ENCODE data around the gene RNF149.

Gene RNF149

DNA sequence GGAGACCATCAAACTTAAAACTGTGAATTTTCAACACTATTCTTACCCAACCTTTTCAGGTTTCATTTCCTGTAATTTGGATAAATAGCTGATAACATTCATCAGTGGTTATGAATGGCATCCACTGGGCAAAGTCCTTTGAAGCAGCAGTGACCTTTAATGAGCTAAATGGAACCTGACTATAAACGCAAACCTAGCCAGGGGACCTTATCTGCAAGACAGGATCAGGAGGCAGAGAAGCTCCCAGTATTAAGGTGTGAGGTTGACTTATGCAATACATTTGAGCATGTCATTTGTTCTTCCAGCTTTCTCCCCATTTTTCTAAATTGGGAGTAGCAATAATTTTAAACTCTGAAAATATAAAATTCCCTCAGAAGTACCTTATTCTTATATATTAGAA lies 40.4 kb upstream of the RNF149 start:
- Histone ChIP-seq H3K9ac (ENCODE audit: low read length in 2 of 2) (no peak overlapping the region), H3K27me3 (ENCODE audit: control insufficient read depth in 1 of 2, insufficient read depth in 2 of 2, low read length in 2 of 2) (peaks cover 0 to 2% of the 10 kb centered on the region in 2 donors), H3K4me3 (ENCODE audit: low read length in 2 of 2) (no peak overlapping the region), H3K9me3 (ENCODE audit: control insufficient read depth in 2 of 2, low read length in 2 of 2) (no peaks in the 10 kb centered on the region), H3K27ac (ENCODE audit: low read length) (no peak overlapping the region), H3K4me1 (ENCODE audit: control insufficient read depth, insufficient read depth, low read length) (no peaks in the 10 kb centered on the region), H3K36me3 (ENCODE audit: control insufficient read depth in 2 of 2, insufficient read depth in 2 of 2, low read length in 2 of 2) (no peaks in the 10 kb centered on the region)

DNA sequence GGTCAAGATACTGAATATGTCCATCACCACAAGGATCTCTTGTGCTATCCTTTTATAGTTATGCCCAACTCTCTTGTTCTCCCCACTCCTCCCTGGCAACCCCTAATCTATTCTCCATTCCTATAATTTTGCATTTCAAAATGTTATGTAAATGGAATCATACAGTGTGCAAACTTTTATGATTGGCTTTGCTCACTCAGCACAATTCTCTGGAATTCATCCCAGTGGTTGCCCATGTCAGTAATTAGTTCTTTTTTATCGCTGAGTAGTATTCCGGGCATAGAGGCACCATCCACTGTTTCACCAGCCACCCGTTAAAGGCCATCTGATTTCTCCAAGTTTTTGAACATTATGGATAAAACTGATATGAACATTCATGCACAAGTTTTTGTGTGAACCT lies 38.4 kb upstream of the RNF149 start:
- H3K4me1 ChIP-seq (ENCODE audit: control insufficient read depth, insufficient read depth, low read length): no peaks in the 10 kb centered on the region
- no peaks in the 10 kb centered on the region for H3K36me3 ChIP-seq (ENCODE audit: control insufficient read depth in 2 of 2, insufficient read depth in 2 of 2, low read length in 2 of 2)
- H3K4me3 ChIP-seq (ENCODE audit: low read length in 2 of 2): no peak overlapping the region
- H3K27me3 ChIP-seq (ENCODE audit: control insufficient read depth in 1 of 2, insufficient read depth in 2 of 2, low read length in 2 of 2): peaks cover 0 to 2% of the 10 kb centered on the region in 2 donors
- H3K27ac ChIP-seq (ENCODE audit: low read length): no peak overlapping the region
- H3K9me3 ChIP-seq (ENCODE audit: control insufficient read depth in 2 of 2, low read length in 2 of 2): no peaks in the 10 kb centered on the region
- no peak overlapping the region for H3K9ac ChIP-seq (ENCODE audit: low read length in 2 of 2)

DNA sequence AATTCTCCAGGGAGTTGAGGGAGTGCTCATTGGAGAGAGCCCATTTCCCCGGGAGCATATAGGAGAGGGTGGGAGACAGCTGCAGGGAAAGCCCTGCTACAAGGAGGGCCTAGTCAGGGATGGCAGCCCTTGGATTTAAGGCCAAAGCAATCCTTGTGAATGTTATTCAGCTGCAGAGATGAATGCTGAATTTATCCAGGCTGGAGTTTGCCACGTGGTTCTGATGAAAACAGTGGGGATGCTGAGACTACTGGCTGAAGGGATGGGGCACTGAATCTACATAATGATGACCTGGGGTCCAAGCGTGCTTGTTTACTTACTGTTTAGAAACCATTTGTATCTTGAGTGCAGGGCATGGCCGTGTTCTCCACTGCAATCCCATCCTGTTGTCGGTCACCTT lies 35.6 kb upstream of the RNF149 start:
- Histone ChIP-seq H3K4me3 (ENCODE audit: low read length in 2 of 2) (no peak overlapping the region), H3K9me3 (ENCODE audit: control insufficient read depth in 2 of 2, low read length in 2 of 2) (no peaks in the 10 kb centered on the region), H3K36me3 (ENCODE audit: control insufficient read depth in 2 of 2, insufficient read depth in 2 of 2, low read length in 2 of 2) (no peaks in the 10 kb centered on the region), H3K27ac (ENCODE audit: low read length) (no peak overlapping the region), H3K4me1 (ENCODE audit: control insufficient read depth, insufficient read depth, low read length) (no peaks in the 10 kb centered on the region), H3K9ac (ENCODE audit: low read length in 2 of 2) (no peak overlapping the region), H3K27me3 (ENCODE audit: control insufficient read depth in 1 of 2, insufficient read depth in 2 of 2, low read length in 2 of 2) (no peaks in the 10 kb centered on the region)

DNA sequence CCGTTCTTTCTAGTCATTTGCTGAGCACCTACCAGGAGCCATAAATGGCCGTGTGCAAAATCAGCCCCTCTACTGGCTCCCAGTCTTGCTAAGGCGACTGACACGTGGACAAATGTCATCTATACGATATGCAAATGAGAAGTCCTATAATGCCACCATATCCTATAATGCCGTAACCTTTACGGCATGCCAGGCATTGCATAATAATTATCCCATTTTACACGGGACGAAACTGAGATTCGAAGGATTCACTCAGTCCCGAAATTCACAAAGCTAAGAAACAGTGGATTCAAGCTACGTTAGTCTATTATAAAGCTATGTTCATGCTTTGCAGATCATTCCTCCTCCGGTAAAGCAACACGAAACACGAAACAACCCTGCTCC lies 34.1 kb upstream of the RNF149 start:
- H3K4me1 ChIP-seq (ENCODE audit: control insufficient read depth, insufficient read depth, low read length): no peaks in the 10 kb centered on the region
- no peaks in the 10 kb centered on the region for H3K36me3 ChIP-seq (ENCODE audit: control insufficient read depth in 2 of 2, insufficient read depth in 2 of 2, low read length in 2 of 2)
- H3K9ac ChIP-seq (ENCODE audit: low read length in 2 of 2): no peak overlapping the region
- H3K4me3 ChIP-seq (ENCODE audit: low read length in 2 of 2): no peak overlapping the region
- no peaks in the 10 kb centered on the region for H3K9me3 ChIP-seq (ENCODE audit: control insufficient read depth in 2 of 2, low read length in 2 of 2)
- no peak overlapping the region for H3K27ac ChIP-seq (ENCODE audit: low read length)
- H3K27me3 ChIP-seq (ENCODE audit: control insufficient read depth in 1 of 2, insufficient read depth in 2 of 2, low read length in 2 of 2): no peaks in the 10 kb centered on the region

DNA sequence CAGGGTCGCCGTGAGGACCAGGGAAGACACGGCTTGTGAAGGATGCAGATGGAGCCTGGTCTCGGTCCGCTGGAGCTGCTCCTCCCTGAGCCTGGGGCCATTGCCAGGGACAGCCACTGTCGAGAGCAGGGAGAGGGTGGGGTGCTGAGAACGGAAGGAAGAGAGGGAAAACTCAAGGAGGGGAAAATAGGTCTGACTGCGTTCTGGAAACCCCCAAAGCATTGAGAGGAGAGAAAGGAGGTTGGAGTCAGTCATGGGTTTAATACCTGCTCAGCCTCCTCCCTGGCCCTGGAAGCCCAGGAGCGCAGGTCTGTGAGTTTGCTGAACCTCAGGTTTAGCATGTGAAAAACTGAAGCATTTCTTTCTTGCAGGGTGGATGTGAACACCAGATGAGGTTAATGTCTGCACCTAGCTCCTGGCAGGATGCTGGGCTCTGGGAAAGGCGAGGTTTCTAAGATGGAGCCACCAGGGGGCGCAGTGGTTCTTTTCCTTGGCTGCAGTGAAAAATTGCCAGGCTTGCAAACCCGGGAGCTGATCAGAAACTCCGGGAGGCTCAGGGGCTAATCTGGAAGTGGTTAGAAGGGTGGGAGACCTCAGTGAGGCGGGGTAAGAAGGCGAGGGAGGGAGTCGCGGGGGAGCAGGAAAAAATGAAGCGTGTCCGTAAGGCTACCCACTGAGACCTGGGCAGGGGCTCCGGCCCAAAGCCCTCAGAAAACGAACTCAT lies 33.6 kb upstream of the RNF149 start:
- no peak overlapping the region for H3K4me3 ChIP-seq (ENCODE audit: low read length in 2 of 2)
- H3K27me3 ChIP-seq (ENCODE audit: control insufficient read depth in 1 of 2, insufficient read depth in 2 of 2, low read length in 2 of 2): no peaks in the 10 kb centered on the region
- no peaks in the 10 kb centered on the region for H3K9me3 ChIP-seq (ENCODE audit: control insufficient read depth in 2 of 2, low read length in 2 of 2)
- no peaks in the 10 kb centered on the region for H3K36me3 ChIP-seq (ENCODE audit: control insufficient read depth in 2 of 2, insufficient read depth in 2 of 2, low read length in 2 of 2)
- no peak overlapping the region for H3K27ac ChIP-seq (ENCODE audit: low read length)
- no peaks in the 10 kb centered on the region for H3K4me1 ChIP-seq (ENCODE audit: control insufficient read depth, insufficient read depth, low read length)
- no peak overlapping the region for H3K9ac ChIP-seq (ENCODE audit: low read length in 2 of 2)

DNA sequence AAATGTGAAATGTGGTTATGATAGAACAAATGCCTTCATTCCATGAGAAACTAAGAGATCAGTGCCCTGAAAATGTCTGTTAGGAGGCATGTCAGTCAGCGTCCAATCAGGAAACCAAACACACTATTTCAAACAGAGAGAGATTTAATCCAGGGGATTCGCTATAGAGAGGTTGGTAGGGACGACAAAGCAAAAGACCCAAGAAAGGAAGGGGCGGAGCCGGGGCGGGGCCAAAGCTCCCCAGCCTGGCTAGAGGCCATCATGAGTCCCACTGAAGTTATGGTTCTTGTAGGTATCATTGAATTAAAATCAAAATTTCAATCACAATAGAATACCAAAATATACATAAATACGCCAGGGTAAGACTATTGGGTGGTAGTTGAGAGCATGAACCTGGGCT lies 32.9 kb upstream of the RNF149 start:
- no peak overlapping the region for H3K9ac ChIP-seq (ENCODE audit: low read length in 2 of 2)
- no peak overlapping the region for H3K4me3 ChIP-seq (ENCODE audit: low read length in 2 of 2)

DNA sequence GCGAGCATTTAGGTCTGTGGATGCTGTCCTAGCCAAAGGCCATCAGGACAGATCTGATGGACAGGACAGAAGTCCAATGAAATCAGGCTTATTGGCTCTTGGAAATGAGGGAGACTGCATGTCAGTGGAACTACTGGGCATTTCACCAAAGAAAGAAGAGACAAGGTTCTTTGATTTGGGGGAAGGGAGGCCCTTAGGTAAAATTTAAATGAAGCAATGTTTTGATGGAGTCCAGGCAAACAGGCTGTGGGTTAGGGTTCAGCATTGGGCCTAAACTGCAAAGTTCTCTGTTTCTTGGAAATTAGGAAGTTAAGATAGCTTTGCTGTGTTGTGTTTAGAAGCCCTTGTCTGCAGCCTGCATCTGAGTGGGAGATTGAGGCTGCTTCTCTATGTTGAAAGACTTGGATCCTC lies 31.6 kb upstream of the RNF149 start:
- Histone ChIP-seq H3K4me3 (ENCODE audit: low read length in 2 of 2) (no peak overlapping the region), H3K36me3 (ENCODE audit: control insufficient read depth in 2 of 2, insufficient read depth in 2 of 2, low read length in 2 of 2) (no peaks in the 10 kb centered on the region), H3K9ac (ENCODE audit: low read length in 2 of 2) (no peak overlapping the region), H3K27me3 (ENCODE audit: control insufficient read depth in 1 of 2, insufficient read depth in 2 of 2, low read length in 2 of 2) (no peaks in the 10 kb centered on the region), H3K27ac (ENCODE audit: low read length) (no peak overlapping the region), H3K9me3 (ENCODE audit: control insufficient read depth in 2 of 2, low read length in 2 of 2) (no peaks in the 10 kb centered on the region), H3K4me1 (ENCODE audit: control insufficient read depth, insufficient read depth, low read length) (no peaks in the 10 kb centered on the region)

More for the DNA sequence above, 32.9 kb upstream of the RNF149 start:
- Histone ChIP-seq H3K9me3 (ENCODE audit: control insufficient read depth in 2 of 2, low read length in 2 of 2) (no peaks in the 10 kb centered on the region), H3K27ac (ENCODE audit: low read length) (no peak overlapping the region), H3K27me3 (ENCODE audit: control insufficient read depth in 1 of 2, insufficient read depth in 2 of 2, low read length in 2 of 2) (no peaks in the 10 kb centered on the region), H3K36me3 (ENCODE audit: control insufficient read depth in 2 of 2, insufficient read depth in 2 of 2, low read length in 2 of 2) (no peaks in the 10 kb centered on the region), H3K4me1 (ENCODE audit: control insufficient read depth, insufficient read depth, low read length) (no peaks in the 10 kb centered on the region)

DNA sequence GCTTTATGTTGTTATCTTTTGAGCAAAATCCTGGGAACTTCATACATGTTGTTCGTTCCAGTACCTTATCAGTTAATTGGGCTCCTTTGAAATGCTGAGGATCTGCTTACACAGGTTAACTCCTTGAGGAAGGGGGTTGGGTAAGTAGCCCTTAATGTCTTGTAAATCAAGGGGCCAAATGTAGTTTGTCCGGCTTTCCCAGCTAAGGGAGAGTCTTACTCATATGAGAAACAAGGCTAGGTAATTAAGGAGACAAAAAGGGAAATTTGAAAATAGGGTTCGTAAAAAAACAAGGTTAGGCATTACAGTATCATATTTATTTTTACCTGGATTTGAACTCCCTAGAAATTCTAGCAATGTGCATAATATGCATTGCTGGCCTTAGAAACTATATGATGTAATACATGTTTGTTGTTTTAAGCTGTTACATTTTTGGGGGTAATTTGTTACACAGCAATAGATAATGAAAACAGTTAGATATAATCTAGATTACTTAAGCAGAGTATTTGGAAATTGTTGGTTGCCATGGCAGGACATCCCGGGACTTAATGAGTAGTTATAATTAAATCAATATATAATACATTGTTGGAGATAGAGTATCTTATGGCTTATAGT lies 30.9 kb upstream of the RNF149 start:
- Histone ChIP-seq H3K4me3 (ENCODE audit: low read length in 2 of 2) (no peak overlapping the region), H3K36me3 (ENCODE audit: control insufficient read depth in 2 of 2, insufficient read depth in 2 of 2, low read length in 2 of 2) (no peaks in the 10 kb centered on the region), H3K9me3 (ENCODE audit: control insufficient read depth in 2 of 2, low read length in 2 of 2) (no peaks in the 10 kb centered on the region), H3K27me3 (ENCODE audit: control insufficient read depth in 1 of 2, insufficient read depth in 2 of 2, low read length in 2 of 2) (no peaks in the 10 kb centered on the region), H3K27ac (ENCODE audit: low read length) (no peak overlapping the region), H3K4me1 (ENCODE audit: control insufficient read depth, insufficient read depth, low read length) (no peaks in the 10 kb centered on the region), H3K9ac (ENCODE audit: low read length in 2 of 2) (no peak overlapping the region)

DNA sequence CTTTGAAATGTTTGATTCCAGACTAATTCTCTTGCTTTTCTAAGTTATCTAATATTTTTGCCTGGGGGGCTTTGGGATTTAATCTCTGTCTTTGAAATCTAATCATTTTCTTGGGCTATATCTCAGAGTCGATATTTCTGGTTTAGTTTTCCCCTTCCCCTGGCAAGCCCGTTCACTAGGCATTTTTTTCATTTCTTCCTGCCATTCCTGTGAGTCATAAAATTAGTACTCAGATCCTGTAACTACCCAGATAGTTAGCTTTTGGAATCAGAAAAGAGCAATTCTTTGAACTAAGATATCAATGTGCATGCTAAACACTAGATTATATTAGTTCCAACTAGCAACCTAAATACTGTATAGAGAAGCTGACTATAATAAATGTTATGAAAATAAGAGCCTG lies 29.4 kb upstream of the RNF149 start:
- H3K36me3 ChIP-seq (ENCODE audit: control insufficient read depth in 2 of 2, insufficient read depth in 2 of 2, low read length in 2 of 2): no peaks in the 10 kb centered on the region
- H3K27me3 ChIP-seq (ENCODE audit: control insufficient read depth in 1 of 2, insufficient read depth in 2 of 2, low read length in 2 of 2): no peaks in the 10 kb centered on the region
- H3K9me3 ChIP-seq (ENCODE audit: control insufficient read depth in 2 of 2, low read length in 2 of 2): no peaks in the 10 kb centered on the region
- H3K27ac ChIP-seq (ENCODE audit: low read length): no peak overlapping the region
- no peak overlapping the region for H3K4me3 ChIP-seq (ENCODE audit: low read length in 2 of 2)
- H3K4me1 ChIP-seq (ENCODE audit: control insufficient read depth, insufficient read depth, low read length): no peaks in the 10 kb centered on the region
- no peak overlapping the region for H3K9ac ChIP-seq (ENCODE audit: low read length in 2 of 2)

DNA sequence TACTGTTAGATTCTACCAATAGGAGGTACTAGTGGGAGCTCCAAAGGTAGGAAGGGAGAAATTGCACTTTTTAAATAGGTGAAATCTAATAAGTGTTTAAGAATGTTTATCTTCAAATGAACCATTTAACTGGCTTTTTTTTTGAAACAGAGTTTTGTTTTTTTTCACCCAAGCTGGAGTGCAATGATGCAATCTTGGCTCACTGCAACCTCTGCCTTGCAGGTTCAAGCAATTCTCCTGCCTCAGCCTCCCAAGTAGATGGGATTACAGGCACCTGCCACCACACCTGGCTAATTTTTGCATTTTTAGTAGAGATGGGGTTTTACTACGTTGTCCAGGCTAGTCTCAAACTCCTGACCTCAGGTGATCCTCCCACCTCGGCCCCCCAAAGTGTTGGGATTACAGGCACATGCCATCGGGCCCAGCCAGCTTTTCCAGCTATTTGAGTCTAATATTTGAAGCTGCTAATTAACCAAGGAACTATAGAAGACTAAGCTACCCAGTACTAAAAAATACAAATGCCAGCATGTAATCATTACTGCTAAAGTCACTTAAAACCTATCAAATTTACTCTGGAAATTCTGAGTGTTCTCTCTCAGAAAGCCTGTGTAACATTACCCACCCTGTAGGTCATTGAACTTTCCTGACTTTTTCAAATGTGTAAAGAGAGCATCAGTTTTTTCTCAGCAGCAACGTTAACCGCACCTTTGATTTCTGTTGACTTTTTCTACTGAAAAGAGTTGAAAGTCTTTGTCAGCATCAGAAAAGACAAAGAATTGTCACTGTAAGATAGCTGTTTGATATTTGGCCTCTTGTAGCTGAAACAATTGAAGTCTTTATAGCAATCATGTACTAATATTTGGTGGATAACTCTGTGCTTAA lies 24.6 kb upstream of the RNF149 start:
- Histone ChIP-seq H3K27ac (ENCODE audit: low read length) (no peak overlapping the region), H3K4me3 (ENCODE audit: low read length in 2 of 2) (no peak overlapping the region), H3K4me1 (ENCODE audit: control insufficient read depth, insufficient read depth, low read length) (no peaks in the 10 kb centered on the region), H3K27me3 (ENCODE audit: control insufficient read depth in 1 of 2, insufficient read depth in 2 of 2, low read length in 2 of 2) (no peaks in the 10 kb centered on the region), H3K36me3 (ENCODE audit: control insufficient read depth in 2 of 2, insufficient read depth in 2 of 2, low read length in 2 of 2) (no peaks in the 10 kb centered on the region), H3K9me3 (ENCODE audit: control insufficient read depth in 2 of 2, low read length in 2 of 2) (no peaks in the 10 kb centered on the region), H3K9ac (ENCODE audit: low read length in 2 of 2) (no peak overlapping the region)

Measured in stomach smooth muscle (tissue), 2 donors.